Keratinocyte (primary cell): ENCODE data around the gene CCDC148.

ENCODE experiments used
- EZH2 ChIP-seq: IDR thresholded peaks from one replicate; pipeline ENCODE4 v1.6.1; 2012; ENCODE audit warnings: inconsistent platforms, mild to moderate bottlenecking, low read length, moderate library complexity
- TF ChIP-seq, protein P1 (sequence below), 3 experiments: IDR thresholded peaks in 1 of 3; conservative IDR thresholded peaks in 1 of 3; optimal IDR thresholded peaks in 1 of 3; 2 replicates in 2 of 3; 3 replicates in 1 of 3; pipeline versions ENCODE3 to v1.5.1; 2011; ENCODE audit warnings: low read length in 3 of 3, mild to moderate bottlenecking in 3 of 3, moderate library complexity in 2 of 3, control low read depth in 1 of 3, inconsistent platforms in 1 of 3; ENCODE audit not compliant: insufficient read depth in 2 of 3; ENCODE audit errors: extremely low read depth in 1 of 3

DNA sequence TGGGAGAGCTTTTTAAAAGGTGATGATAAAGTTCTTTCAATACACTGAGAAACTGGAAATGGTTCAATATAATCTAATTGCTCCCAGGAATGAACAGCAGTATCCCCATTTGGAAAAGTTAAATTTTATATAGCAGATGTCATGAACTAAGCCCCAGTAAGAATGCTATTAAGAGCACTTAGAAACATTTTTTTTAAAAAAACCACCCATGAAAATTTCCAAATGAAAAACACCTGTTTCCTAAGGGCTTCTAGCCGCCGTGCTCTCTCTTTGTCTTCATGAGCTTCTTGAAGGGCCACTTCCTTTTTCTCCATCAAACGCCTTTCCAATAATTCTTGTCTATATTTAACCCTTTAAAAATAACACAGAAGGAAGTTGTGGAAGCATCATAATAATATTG is 277.9 kb downstream of the CCDC148 start:
- TF ChIP-seq, protein P1, sequence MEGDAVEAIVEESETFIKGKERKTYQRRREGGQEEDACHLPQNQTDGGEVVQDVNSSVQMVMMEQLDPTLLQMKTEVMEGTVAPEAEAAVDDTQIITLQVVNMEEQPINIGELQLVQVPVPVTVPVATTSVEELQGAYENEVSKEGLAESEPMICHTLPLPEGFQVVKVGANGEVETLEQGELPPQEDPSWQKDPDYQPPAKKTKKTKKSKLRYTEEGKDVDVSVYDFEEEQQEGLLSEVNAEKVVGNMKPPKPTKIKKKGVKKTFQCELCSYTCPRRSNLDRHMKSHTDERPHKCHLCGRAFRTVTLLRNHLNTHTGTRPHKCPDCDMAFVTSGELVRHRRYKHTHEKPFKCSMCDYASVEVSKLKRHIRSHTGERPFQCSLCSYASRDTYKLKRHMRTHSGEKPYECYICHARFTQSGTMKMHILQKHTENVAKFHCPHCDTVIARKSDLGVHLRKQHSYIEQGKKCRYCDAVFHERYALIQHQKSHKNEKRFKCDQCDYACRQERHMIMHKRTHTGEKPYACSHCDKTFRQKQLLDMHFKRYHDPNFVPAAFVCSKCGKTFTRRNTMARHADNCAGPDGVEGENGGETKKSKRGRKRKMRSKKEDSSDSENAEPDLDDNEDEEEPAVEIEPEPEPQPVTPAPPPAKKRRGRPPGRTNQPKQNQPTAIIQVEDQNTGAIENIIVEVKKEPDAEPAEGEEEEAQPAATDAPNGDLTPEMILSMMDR (optimal IDR thresholded peaks at IDR 0.05 in 1 of 3, IDR thresholded peaks at IDR 0.05 in 1 of 3, conservative IDR thresholded peaks at IDR 0.05 in 1 of 3; ENCODE audit: extremely low read depth in 1 of 3, insufficient read depth in 2 of 3, low read length in 3 of 3), result no peak
- TF ChIP-seq EZH2, result no peak
